Retinal pigment epithelial cell (primary cell): Measurements from ENCODE around the gene MAPK13.

Experiments
- DNase-seq: peaks from one replicate; pipeline ENCODE4 v3.0.0-alpha.2; 2010; ENCODE audit warnings: low read depth
- H3K4me3 ChIP-seq: 2 replicates; pipeline ENCODE4 v1.5.1; 2011; ENCODE audit warnings: mild to moderate bottlenecking, low read length, control low read depth, moderate library complexity
- CTCF ChIP-seq: conservative IDR thresholded peaks from 2 replicates; pipeline ENCODE4 v1.5.1; 2011; ENCODE audit warnings: low read depth, low read length, control low read depth, inconsistent platforms

Gene MAPK13

GRCh38 chr6:36114798-36115408 lies 15.4 kb upstream of the MAPK13 start:
- no peak for TF ChIP-seq CTCF
- H3K4me3 ChIP-seq, result no peak overlapping the region
- DNase-seq, result no peak

- H3K4me3 ChIP-seq, result no peak overlapping the region
- no peak for DNase-seq
- no peak for TF ChIP-seq CTCF
These were observed 14.9 kb upstream of the MAPK13 start for GRCh38 chr6:36115412-36115811.

- H3K4me3 ChIP-seq, result no peak overlapping the region
- DNase-seq, result no peak
- TF ChIP-seq CTCF, result no peak
These were observed 14.0 kb upstream of the MAPK13 start for GRCh38 chr6:36116066-36116864.

GRCh38 chr6:36116943-36117342 lies 13.4 kb upstream of the MAPK13 start:
- TF ChIP-seq CTCF, result no peak
- H3K4me3 ChIP-seq, result no peak overlapping the region
- no peak for DNase-seq

- no peak for TF ChIP-seq CTCF
- H3K4me3 ChIP-seq, result no peak overlapping the region
- no peak for DNase-seq
These were observed 12.4 kb upstream of the MAPK13 start for GRCh38 chr6:36117658-36118549.

GRCh38 chr6:36118550-36119107 lies 11.7 kb upstream of the MAPK13 start:
- H3K4me3 ChIP-seq, result no peak overlapping the region
- TF ChIP-seq CTCF, result no peak
- DNase-seq, result no peak
